ENCODE measurements around the gene CASP8.

- no peak for TF ChIP-seq CTCF (IDR thresholded peaks at IDR 0.05; ENCODE audit: low read depth, low read length, missing input control)
- TF ChIP-seq REST (IDR thresholded peaks at IDR 0.05) = no peak
- no peak for TF ChIP-seq MAX (IDR thresholded peaks at IDR 0.05)
- no peak for TF ChIP-seq ATF3 (IDR thresholded peaks at IDR 0.05)
Observed at GRCh38 chr2:201320257-201320656, 59.9 kb downstream of the CASP8 start.
